Activated naive CD4-positive, alpha-beta T cell treated with anti-CD3 and anti-CD28 coated beads, Interleukin-2, amount 50 U/mL, for 72 hours (primary cell): Measurements from ENCODE around the gene ACSS1. TPM values are rescaled to one million over a fixed set of nuclear protein-coding genes. Genes with fewer than 3 reads are reported as not detected.
A peak's percentile ranks its signal among the peaks of the same experiment; 100 is the strongest.

Source experiments
- ATAC-seq, 2 donors: fragments of 150-1000 bp; cut with Tn5 transposase; 2 replicates each; pipeline ENCODE4 v1.10.0; 2021; ENCODE audit warnings: mild to moderate bottlenecking in 2 of 2, moderate library complexity in 2 of 2
- DNase-seq, 2 donors: peaks; one replicate each; pipeline ENCODE4 v3.0.0; 2021 to 2022; ENCODE audit warnings: low spot score in 2 of 2
- H3K27ac Mint-ChIP-seq, 2 donors: one replicate each; pipeline ENCODE4 v1.8.0; 2022; ENCODE audit warnings: mild to moderate bottlenecking in 2 of 2, mixed read lengths in 2 of 2
- H3K36me3 Mint-ChIP-seq, 2 donors: one replicate each; pipeline ENCODE4 v1.8.0; 2022; ENCODE audit warnings: mixed read lengths in 2 of 2
- H3K9me3 Mint-ChIP-seq, 2 donors: one replicate each; pipeline ENCODE4 v1.8.0; 2022; ENCODE audit warnings: mixed read lengths in 2 of 2
- total RNA-seq, 2 donors: library from RNA; stranded (reverse); gene quantifications; one replicate each; pipeline ENCODE4 v1.2.3, GENCODE V29; 2022

The ACSS1 gene
- total RNA-seq, 2 donors from 2014 or later = 5.5 to 11.3 TPM

- no peak overlapping the region for H3K27ac Mint-ChIP-seq
- peaks cover 0 to 7% of the 10 kb centered on the region in 2 donors for H3K36me3 Mint-ChIP-seq
- ATAC-seq = no peak
- no peak for DNase-seq
- no peaks in the 10 kb centered on the region for H3K9me3 Mint-ChIP-seq
Observed at GRCh38 chr20:24999568-24999967, 58.4 kb downstream of the ACSS1 start.

GRCh38 chr20:24998631-24999445 lies 59.1 kb downstream of the ACSS1 start:
- peaks cover 0 to 7% of the 10 kb centered on the region in 2 donors for H3K36me3 Mint-ChIP-seq
- no peak for DNase-seq
- H3K27ac Mint-ChIP-seq = no peak overlapping the region
- no peak for ATAC-seq
- no peaks in the 10 kb centered on the region for H3K9me3 Mint-ChIP-seq

- no peak for ATAC-seq
- no peaks in the 10 kb centered on the region for H3K9me3 Mint-ChIP-seq
- peaks cover 0 to 7% of the 10 kb centered on the region in 2 donors for H3K36me3 Mint-ChIP-seq
- DNase-seq = no peak
- H3K27ac Mint-ChIP-seq = no peak overlapping the region
Observed at GRCh38 chr20:24998121-24998520, 59.8 kb downstream of the ACSS1 start.

GRCh38 chr20:24996449-24997377 lies 61.2 kb downstream of the ACSS1 start:
- Mint-ChIP-seq H3K36me3 (peaks cover 4 to 5% of the 10 kb centered on the region in 2 donors), H3K9me3 (no peaks in the 10 kb centered on the region), H3K27ac (no peak overlapping the region)
- ATAC-seq (no peak), DNase-seq (no peak)

GRCh38 chr20:24995741-24996448 lies 62.0 kb downstream of the ACSS1 start:
- DNase-seq = no peak
- ATAC-seq = no peak
- Mint-ChIP-seq H3K27ac (no peak overlapping the region), H3K36me3 (peaks cover 6 to 11% of the 10 kb centered on the region in 2 donors), H3K9me3 (no peaks in the 10 kb centered on the region)

GRCh38 chr20:24994470-24995368 lies 63.2 kb downstream of the ACSS1 start:
- DNase-seq (peak; percentile 77 to 83), ATAC-seq (peak; percentile 15 to 39)
- Mint-ChIP-seq H3K27ac (peak overlapping the region in 1 of 2 donors; percentile 96), H3K9me3 (no peaks in the 10 kb centered on the region), H3K36me3 (peaks cover 6 to 11% of the 10 kb centered on the region in 2 donors)

GRCh38 chr20:24994186-24994465 lies 63.8 kb downstream of the ACSS1 start:
- H3K9me3 Mint-ChIP-seq = no peaks in the 10 kb centered on the region
- no peak for ATAC-seq
- DNase-seq = no peak
- peaks cover 6 to 11% of the 10 kb centered on the region in 2 donors for H3K36me3 Mint-ChIP-seq
- peak overlapping the region in 1 of 2 donors; percentile 96 for H3K27ac Mint-ChIP-seq

GRCh38 chr20:24993337-24994185 lies 64.4 kb downstream of the ACSS1 start:
- peaks cover 6 to 11% of the 10 kb centered on the region in 2 donors for H3K36me3 Mint-ChIP-seq
- H3K9me3 Mint-ChIP-seq = no peaks in the 10 kb centered on the region
- H3K27ac Mint-ChIP-seq = peak overlapping the region; percentile 93 to 96
- no peak for ATAC-seq
- DNase-seq = no peak

GRCh38 chr20:24992487-24993205 lies 65.3 kb downstream of the ACSS1 start, which contains the start of gene APMAP:
TSS of gene APMAP (minus strand) at chr20:24992751. CDS start at chr20:24992688, 63 bp downstream.
- Mint-ChIP-seq H3K27ac (peak within 1 kb of the TSS; percentile 93 to 96), H3K36me3 (peaks cover 6 to 11% of the 10 kb centered on the region in 2 donors), H3K9me3 (no peaks in the 10 kb centered on the region)
- DNase-seq (peak; percentile 95 to 96), ATAC-seq (peak; percentile 97 to 98)

- peak; percentile 16 to 17 for ATAC-seq
- DNase-seq = no peak
- no peaks in the 10 kb centered on the region for H3K9me3 Mint-ChIP-seq
- peaks cover 6 to 11% of the 10 kb centered on the region in 2 donors for H3K36me3 Mint-ChIP-seq
- H3K27ac Mint-ChIP-seq = peak overlapping the region; percentile 93 to 96
Observed at GRCh38 chr20:24991897-24992486, 65.9 kb downstream of the ACSS1 start.

- DNase-seq (no peak), ATAC-seq (no peak)
- Mint-ChIP-seq H3K36me3 (peaks cover 6 to 11% of the 10 kb centered on the region in 2 donors), H3K9me3 (no peaks in the 10 kb centered on the region), H3K27ac (peak overlapping the region in 1 of 2 donors; percentile 96)
Observed at GRCh38 chr20:24990810-24991252, 67.1 kb downstream of the ACSS1 start.

- DNase-seq = no peak
- Mint-ChIP-seq H3K9me3 (no peaks in the 10 kb centered on the region), H3K36me3 (peaks cover 6 to 11% of the 10 kb centered on the region in 2 donors), H3K27ac (peak overlapping the region in 1 of 2 donors; percentile 70)
- no peak for ATAC-seq
Observed at GRCh38 chr20:24989162-24989561, 68.8 kb downstream of the ACSS1 start.

- no peak overlapping the region for H3K27ac Mint-ChIP-seq
Observed at GRCh38 chr20:24987873-24988835, 69.8 kb downstream of the ACSS1 start.

More at GRCh38 chr20:24987873-24988835, 69.8 kb downstream of the ACSS1 start:
- Mint-ChIP-seq H3K9me3 (no peaks in the 10 kb centered on the region), H3K36me3 (peaks cover 6 to 16% of the 10 kb centered on the region in 2 donors)
- ATAC-seq (no peak), DNase-seq (no peak)
